Loucy (cell line): ENCODE measurements around the gene MRO.

Experiments
- H2AFZ ChIP-seq: fragments of 200-600 bp; sonication (generic); 2 replicates; pipeline ENCODE4 v1.6.0; 2016; ENCODE audit warnings: antibody characterized with exemption, mild to moderate bottlenecking, low read length, moderate library complexity
- H3F3A ChIP-seq: fragments of 200-600 bp; 2 replicates; pipeline ENCODE4 v1.6.0; 2016; ENCODE audit warnings: antibody characterized with exemption, low read depth, mild to moderate bottlenecking
- H3K27me3 ChIP-seq: fragments of 200-600 bp; sonication (generic); 2 replicates; pipeline ENCODE4 v1.6.1; 2014; ENCODE audit warnings: low read length, mild to moderate bottlenecking; ENCODE audit not compliant: insufficient read depth, poor library complexity, severe bottlenecking
- H3K36me3 ChIP-seq: fragments of 200-600 bp; sonication (generic); 2 replicates; pipeline ENCODE4 v1.6.1; 2016; ENCODE audit warnings: low read length; ENCODE audit not compliant: insufficient read depth
- H3K4me1 ChIP-seq: fragments of 200-600 bp; sonication (generic); 2 replicates; pipeline ENCODE4 v1.5.1; 2014; ENCODE audit warnings: low read length, mild to moderate bottlenecking; ENCODE audit not compliant: insufficient read depth, poor library complexity, severe bottlenecking
- H3K4me2 ChIP-seq: fragments of 200-600 bp; sonication (generic); 2 replicates; pipeline ENCODE4 v1.6.0; 2014; ENCODE audit warnings: antibody characterized with exemption, low read length, low read depth, mild to moderate bottlenecking; ENCODE audit not compliant: poor library complexity, severe bottlenecking
- H3K4me3 ChIP-seq: fragments of 200-600 bp; sonication (generic); 2 replicates; pipeline ENCODE4 v1.5.1; 2014; ENCODE audit warnings: low read length, mild to moderate bottlenecking, mixed read lengths; ENCODE audit not compliant: poor library complexity, severe bottlenecking
- H3K79me2 ChIP-seq: fragments of 200-600 bp; sonication (generic); 2 replicates; pipeline ENCODE4 v1.6.1; 2014; ENCODE audit warnings: low read length; ENCODE audit not compliant: insufficient read depth
- H3K9ac ChIP-seq: fragments of 200-600 bp; sonication (generic); 2 replicates; pipeline ENCODE4 v1.6.0; 2014; ENCODE audit warnings: mild to moderate bottlenecking, low read depth, low read length, moderate library complexity; ENCODE audit not compliant: poor library complexity, severe bottlenecking
- H3K9me2 ChIP-seq: fragments of 200-600 bp; sonication (generic); replicated peaks from 2 replicates; pipeline ENCODE4 v1.6.1; 2016; ENCODE audit warnings: low read depth, low read length, mixed read lengths
- H3K9me3 ChIP-seq: fragments of 200-600 bp; sonication (generic); 2 replicates; pipeline ENCODE4 v1.6.1; 2014; ENCODE audit warnings: mild to moderate bottlenecking, antibody characterized with exemption, low read length, low read depth; ENCODE audit not compliant: insufficient read depth
- H4K20me1 ChIP-seq: fragments of 200-600 bp; sonication (generic); 2 replicates; pipeline ENCODE4 v1.6.0; 2014; ENCODE audit warnings: antibody characterized with exemption, low read length, mild to moderate bottlenecking; ENCODE audit not compliant: insufficient read depth, poor library complexity, severe bottlenecking
- CTCF ChIP-seq: fragments of 200-600 bp; sonication (generic); conservative IDR thresholded peaks from 2 replicates; pipeline ENCODE4 v1.5.1; 2014; ENCODE audit warnings: mild to moderate bottlenecking, antibody characterized with exemption, low read length
- EZH2phosphoT487 ChIP-seq: fragments of 200-600 bp; IDR thresholded peaks from 2 replicates; pipeline ENCODE4 v1.6.1; 2018; ENCODE audit warnings: antibody characterized with exemption, mild to moderate bottlenecking, moderate library complexity, borderline replicate concordance

The MRO gene

GRCh38 chr18:50819728-50820378 lies at the start of gene MRO:
Gene MRO, minus strand, starts transcription at chr18:50820016. Its CDS starts 10,616 bp downstream, at chr18:50809400.
- Histone ChIP-seq H3K27me3 (no peaks in the 10 kb centered on the region), H3K9me3 (no peaks in the 10 kb centered on the region), H3K4me2 (peak within 1 kb of the TSS; percentile 82), H4K20me1 (no peaks in the 10 kb centered on the region), H2AFZ (peak within 1 kb of the TSS; percentile 99), H3K9ac (peak within 1 kb of the TSS; percentile 53), H3K36me3 (no peaks in the 10 kb centered on the region), H3K79me2 (no peaks in the 10 kb centered on the region), H3F3A (no peaks in the 10 kb centered on the region), H3K9me2 (no peaks in the 10 kb centered on the region), H3K4me3 (peak within 1 kb of the TSS; percentile 69), H3K4me1 (peaks cover 19% of the 10 kb centered on the region)
- TF ChIP-seq EZH2phosphoT487 (no peak), CTCF (peak; percentile 82)

DNA sequence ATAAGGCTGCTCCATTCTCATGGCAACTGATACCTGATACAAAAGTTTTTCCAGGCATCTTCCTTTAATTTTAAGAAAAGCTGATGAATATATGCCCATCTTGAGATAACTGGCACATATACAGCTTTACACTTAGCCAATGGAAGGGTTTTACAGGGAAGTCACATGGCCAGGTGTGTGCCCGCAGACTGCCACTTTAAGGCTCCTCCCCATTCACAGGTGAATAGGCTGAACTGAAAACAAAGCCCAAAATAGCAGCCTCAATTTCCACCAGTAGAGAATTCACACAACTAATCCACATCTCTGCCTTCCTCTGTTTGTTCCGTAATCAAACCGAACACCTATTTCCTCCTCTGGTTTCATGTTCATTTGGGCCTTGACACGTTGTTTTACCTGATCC lies 49.3 kb upstream of the MRO start:
- no peak overlapping the region for H3K9ac ChIP-seq
- H3F3A ChIP-seq, result no peaks in the 10 kb centered on the region
- TF ChIP-seq EZH2phosphoT487 (no peak), CTCF (no peak)
- H3K36me3 ChIP-seq, result no peaks in the 10 kb centered on the region
- H3K9me2 ChIP-seq, result no peaks in the 10 kb centered on the region
- no peak overlapping the region for H2AFZ ChIP-seq
- no peaks in the 10 kb centered on the region for H3K9me3 ChIP-seq
- H3K4me3 ChIP-seq, result no peak overlapping the region
- no peaks in the 10 kb centered on the region for H3K79me2 ChIP-seq
- no peak overlapping the region for H3K4me2 ChIP-seq
- no peaks in the 10 kb centered on the region for H3K27me3 ChIP-seq
- H4K20me1 ChIP-seq, result no peaks in the 10 kb centered on the region
- H3K4me1 ChIP-seq, result no peaks in the 10 kb centered on the region

DNA sequence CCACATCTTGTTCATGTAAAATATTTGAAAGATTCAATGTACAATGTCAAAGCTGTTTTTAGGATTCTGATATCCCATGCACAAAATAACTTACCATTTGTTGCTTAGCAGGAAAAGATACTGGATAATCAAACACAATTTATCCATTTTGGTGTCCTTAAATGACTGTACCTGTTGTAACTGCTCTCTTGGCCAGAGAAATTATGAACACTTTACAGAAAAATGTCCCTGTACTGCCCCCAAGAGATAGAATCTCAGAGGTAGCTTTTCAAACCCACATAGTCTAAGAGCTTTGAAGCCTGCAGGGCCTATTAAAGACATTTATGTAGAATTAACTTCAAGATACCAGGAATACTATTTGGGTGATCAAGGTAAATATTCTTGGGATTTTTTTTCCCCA lies 46.9 kb upstream of the MRO start:
- Histone ChIP-seq H3K27me3 (no peaks in the 10 kb centered on the region), H3K9me3 (no peaks in the 10 kb centered on the region), H3K79me2 (no peaks in the 10 kb centered on the region), H4K20me1 (no peaks in the 10 kb centered on the region), H3K9ac (no peak overlapping the region), H3K36me3 (no peaks in the 10 kb centered on the region), H3K4me1 (no peaks in the 10 kb centered on the region), H3F3A (no peaks in the 10 kb centered on the region), H3K9me2 (no peaks in the 10 kb centered on the region), H2AFZ (peak overlapping the region; percentile 1; the same call in 1 of the 2 replicates), H3K4me3 (no peak overlapping the region), H3K4me2 (no peak overlapping the region)
- TF ChIP-seq CTCF (peak; percentile 48), EZH2phosphoT487 (no peak)
